ENCODE results near the gene RAD23A.

GRCh38 chr19:12997179-12997966 lies 51.7 kb downstream of the RAD23A start:
- TF ChIP-seq CTCF (IDR thresholded peaks at IDR 0.05; ENCODE audit: extremely low read depth in 1 of 2, insufficient read depth in 1 of 2, low read depth in 1 of 2, low read length in 2 of 2): no peak
- no peak for TF ChIP-seq MAX (IDR thresholded peaks at IDR 0.05; ENCODE audit: insufficient read depth, insufficient read length)
- no peak for TF ChIP-seq POLR2AphosphoS5 (IDR thresholded peaks at IDR 0.05; ENCODE audit: insufficient read depth, low read depth, low read length)
- no peak for TF ChIP-seq EZH2 (IDR thresholded peaks at IDR 0.05; ENCODE audit: borderline replicate concordance, low read depth, low read length, severe bottlenecking)
- no peak for TF ChIP-seq GATA2 (IDR thresholded peaks at IDR 0.05; ENCODE audit: insufficient read depth, insufficient read length, low read depth, low read length)
- no peak for TF ChIP-seq POLR2A (IDR thresholded peaks at IDR 0.05; ENCODE audit: low read depth, low read length)
- TF ChIP-seq FOS (IDR thresholded peaks at IDR 0.05; ENCODE audit: borderline replicate concordance, insufficient read depth, low read length): no peak
- no peak for TF ChIP-seq JUN (IDR thresholded peaks at IDR 0.05; ENCODE audit: borderline replicate concordance, insufficient read depth, insufficient read length, low read depth)
